T follicular helper cell (primary cell): Measurements from ENCODE around the gene IFNA7.
"Not testable (repeated sequence)": the region's sequence is repeated elsewhere in the genome, so short reads cannot be mapped to it uniquely, and the experiment has no call there.

ENCODE experiments used
- DNase-seq: peaks from one replicate; pipeline ENCODE4 v3.0.0-alpha.2; 2020; ENCODE audit warnings: low read depth

Gene IFNA7

DNA sequence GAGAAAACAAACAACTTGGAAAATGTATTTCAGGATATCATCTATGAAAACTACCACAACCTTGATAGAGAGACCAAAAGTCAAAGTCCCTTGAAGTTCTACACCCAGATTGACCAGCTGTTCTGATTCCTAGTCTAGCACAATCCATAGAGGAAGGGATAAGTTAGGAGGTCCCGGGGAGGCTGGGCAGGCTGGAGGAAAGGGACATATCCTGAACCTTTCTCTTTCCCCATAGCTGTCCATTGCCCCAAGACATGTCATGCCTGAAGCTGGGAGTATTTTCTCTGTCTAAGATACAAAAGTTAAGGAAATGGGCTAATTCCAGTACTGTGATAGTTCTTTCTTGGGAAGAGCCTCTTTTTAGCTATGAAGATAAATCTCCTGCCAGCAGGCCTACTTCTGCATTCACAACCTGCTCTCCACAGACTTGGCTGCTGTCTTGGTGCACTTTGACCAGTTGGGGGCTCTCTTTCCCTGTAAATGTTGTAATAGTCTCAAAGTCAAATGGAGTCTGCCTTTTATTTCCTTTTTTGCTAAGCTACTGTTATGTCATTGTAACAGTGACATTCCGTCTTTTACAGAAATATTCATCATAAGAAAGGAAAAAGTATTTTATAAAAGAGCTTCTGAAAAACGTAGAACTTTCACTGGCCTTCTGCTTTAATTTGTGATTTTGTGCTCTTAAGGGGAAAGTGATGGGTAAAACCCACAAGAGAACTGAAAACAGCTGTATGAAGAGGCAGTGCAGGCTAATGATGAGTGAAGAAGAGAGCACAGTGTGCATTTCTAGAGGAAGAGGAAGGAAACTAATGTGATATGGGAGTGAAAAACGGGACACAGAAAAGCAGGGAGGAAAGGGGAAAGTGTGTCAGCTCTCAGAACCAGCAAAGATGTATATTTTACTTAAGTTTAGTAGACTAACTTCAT, 18.9 kb downstream of the IFNA7 start:
- DNase-seq, result not testable (repeated sequence)

GRCh38 chr9:21174671-21175070, 27.3 kb downstream of the IFNA7 start:
- no peak for DNase-seq

DNA sequence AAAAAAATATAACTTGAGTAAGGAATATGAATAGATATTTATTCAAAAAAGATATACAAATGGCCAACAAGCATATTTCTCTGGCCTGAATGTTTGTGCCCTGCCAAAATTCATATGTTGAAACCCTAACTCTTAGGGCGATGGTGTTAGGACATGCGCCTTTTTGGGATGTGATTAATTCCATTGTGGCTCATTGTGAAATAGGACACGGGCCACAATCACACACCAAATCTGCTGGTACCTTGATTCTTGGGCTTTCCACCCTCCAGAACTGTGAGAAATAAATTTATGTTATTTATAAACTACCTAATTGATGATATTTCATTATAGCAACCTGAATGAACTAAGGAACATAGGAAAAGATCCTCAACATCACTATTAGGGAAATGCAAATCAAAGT, 29.8 kb downstream of the IFNA7 start:
- no peak for DNase-seq

DNA sequence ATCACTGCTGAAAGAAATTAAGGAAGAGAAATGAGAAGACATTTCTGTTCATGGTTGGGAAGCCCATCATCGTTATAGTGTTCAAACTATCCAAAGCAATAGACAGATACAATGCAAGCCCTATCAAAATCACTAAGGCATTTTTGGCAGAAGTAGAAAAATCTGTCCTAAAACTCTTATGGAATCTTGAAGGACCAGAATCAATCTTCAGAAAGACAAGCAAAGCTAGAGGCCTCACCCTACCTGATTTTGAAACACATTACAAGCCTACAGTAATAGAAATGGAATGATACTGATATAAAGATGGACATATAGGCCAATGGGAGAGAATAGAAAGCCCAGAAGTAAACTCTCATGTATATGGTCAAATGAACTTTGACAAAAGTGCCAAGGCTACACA, 30.7 kb downstream of the IFNA7 start:
- DNase-seq, result no peak

- DNase-seq, result not testable (repeated sequence)
These were observed 35.4 kb downstream of the IFNA7 start, which contains the start of gene IFNA21 for GRCh38 chr9:21166560-21166959. Gene IFNA21 (minus strand): TSS chr9:21166660. CDS start chr9:21166612, 48 bp downstream.

- DNase-seq, result no peak
These were observed 36.5 kb downstream of the IFNA7 start for GRCh38 chr9:21165516-21165915.

DNA sequence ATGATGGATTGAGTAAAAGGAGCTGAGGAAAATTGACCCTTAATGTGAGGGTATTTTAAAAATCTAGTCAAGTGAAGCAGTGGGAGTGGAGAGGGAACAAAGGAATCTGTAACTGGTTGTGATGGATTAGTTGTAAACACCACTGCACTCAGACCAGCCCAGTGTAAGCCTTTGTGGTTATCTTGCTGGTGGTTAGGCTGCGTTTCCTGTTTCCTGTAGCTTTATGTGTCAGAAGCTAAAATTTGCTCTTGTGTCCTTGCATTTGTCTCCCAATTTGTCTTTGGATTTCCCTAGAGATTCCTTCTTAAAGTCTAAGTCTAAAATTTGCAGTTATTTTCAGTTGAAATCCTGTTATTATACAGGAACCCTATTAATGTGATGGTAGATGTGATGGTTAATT, 41.8 kb downstream of the IFNA7 start:
- DNase-seq, result no peak

DNA sequence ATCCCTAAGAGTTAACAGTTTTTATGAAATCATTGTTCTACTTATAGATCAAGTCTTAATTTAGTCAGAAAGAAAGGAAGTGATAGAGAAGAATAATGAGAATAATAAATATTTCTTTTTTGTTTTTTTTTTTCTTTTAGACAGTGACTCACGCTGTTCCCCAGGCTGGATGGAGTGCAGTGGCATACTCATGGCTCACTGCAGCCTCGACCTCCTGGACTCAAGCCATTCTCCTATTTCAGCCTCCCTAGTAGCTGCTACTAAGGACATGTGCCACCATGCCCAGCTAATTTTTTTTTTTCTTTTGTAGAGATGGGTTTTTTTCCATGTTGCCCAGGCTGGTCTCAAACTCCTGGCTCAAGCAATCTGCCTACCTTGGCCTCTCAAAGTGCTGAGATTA, 46.5 kb downstream of the IFNA7 start:
- no peak for DNase-seq

DNA sequence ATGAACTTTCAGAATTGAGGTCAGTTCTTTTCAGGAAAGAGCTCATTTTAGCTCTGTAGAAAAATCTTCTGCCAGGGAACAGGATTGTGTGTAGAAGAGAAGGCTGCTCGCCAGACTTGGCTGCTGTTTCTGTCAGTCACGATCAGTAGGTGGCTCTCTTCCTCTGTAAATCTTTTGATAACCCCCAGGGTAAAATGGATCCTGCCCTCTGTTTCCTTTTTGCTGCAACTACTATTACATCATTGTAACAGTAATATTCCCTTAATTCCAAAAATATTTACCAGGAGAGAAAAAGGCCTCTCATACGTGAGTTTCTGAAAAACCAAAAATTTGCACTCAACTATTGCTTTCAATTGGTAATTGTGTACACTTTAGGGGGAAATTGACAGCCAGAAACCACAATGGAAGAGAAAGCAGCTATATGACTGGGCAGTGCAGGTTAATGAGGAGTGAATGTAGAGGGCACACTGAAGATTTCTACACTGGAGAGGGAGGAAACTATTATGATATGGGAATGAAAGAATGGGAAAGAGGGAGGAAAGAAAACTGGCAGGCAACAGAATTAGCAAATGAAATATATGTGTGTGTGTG, 47.9 kb downstream of the IFNA7 start:
- no peak for DNase-seq

DNA sequence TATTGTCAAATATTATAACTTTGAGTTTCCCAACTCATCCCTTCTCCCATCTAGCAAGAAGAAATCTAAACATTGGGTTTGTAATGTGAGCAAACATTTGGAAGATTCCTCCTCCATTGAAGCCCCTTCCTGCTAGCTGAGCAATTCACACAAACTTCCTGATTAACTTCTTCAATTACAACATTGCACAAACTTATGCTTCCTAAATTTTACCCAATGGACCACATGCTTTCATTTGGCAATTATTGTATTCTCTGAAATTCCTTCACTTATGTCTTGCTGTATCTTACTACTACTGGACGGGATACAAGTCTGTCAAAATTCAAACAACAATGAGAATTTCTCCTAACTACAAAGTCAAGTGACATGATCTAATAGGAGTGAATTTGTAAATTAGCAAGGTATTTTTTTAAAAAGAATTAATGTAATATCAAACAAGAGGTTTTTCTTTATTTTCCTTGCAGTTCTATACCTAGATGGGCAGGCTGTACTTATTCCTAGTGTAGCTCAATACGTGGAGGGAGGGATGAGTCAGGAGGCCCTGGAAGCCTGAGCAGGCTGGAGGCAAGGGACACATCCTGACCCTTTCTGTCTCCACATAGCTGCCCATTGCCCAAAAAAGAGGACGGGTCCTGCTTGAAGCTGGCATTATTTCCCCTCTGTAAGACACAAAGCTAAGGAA, 48.5 kb downstream of the IFNA7 start:
- DNase-seq, result no peak
